COLO668 (cell line): ENCODE results near the gene GOLM1.

ENCODE experiments used
- DNase-seq: peaks from one replicate; lab custom pipeline; 2025; ENCODE audit not compliant: unreplicated experiment; lab: John Stamatoyannopoulos, UW

The GOLM1 gene

GRCh38 chr9:86046930-86047341, 52.4 kb downstream of the GOLM1 start:
- DNase-seq, result no peak

- DNase-seq, result no peak
These were observed 53.2 kb downstream of the GOLM1 start for GRCh38 chr9:86046071-86046636.

GRCh38 chr9:86045654-86046053, 53.7 kb downstream of the GOLM1 start:
- DNase-seq, result no peak

DNA sequence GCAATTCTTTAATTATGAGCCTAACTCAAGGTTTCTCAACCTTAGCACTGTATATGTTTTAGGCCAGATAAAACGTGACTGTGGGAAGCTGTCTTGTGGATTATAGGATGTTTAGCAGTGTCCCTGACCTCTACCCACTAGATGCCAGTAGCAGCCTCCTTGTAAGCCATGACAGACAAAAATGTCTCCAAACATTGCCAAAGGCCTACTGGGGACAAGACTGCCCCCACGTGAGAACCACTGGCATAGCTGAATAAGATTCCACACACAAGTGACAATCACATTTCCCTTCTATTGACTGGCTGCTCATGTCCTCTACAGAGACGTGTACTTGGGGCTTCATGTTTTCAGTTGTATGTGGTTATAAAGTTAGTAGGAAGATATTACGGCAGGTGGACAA, 55.4 kb downstream of the GOLM1 start:
- DNase-seq, result no peak

DNA sequence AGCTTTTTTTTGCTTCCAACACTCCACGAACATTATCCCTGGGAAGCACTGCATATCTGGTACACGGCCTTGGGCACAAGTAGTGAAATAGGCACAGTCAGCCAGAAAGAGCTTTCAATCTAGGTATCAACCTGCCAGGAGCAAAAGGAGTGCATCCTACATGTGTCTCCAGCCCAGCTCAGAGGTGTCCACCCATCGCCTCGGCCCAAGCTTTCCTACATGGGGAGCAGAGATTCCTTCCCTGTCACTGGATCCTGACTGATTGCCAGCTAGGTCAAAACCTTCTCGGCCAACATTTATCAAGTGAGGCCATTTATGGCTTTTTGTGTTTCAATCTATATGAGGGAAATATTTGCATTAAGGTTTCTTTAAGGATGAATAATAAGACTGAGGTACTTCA, 55.8 kb downstream of the GOLM1 start:
- no peak for DNase-seq

- DNase-seq, result no peak
These were observed 57.0 kb downstream of the GOLM1 start for GRCh38 chr9:86042199-86042978.

GRCh38 chr9:86041311-86041741, 58.0 kb downstream of the GOLM1 start:
- no peak for DNase-seq

DNA sequence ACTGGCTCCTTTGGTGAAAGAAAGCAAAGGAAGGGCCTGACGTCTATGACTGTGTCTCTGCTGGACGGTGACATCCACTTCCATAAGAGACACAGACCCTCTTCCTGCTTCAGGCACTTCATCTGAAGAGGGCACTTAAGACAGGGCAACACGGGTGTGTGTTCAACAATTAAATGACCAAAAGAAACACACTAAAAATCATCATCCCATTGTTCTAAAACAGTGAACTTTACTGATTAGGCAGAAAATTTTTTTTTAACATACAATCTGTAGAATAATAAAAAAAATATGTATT, 58.5 kb downstream of the GOLM1 start:
- DNase-seq, result no peak

GRCh38 chr9:86039991-86040860, 59.1 kb downstream of the GOLM1 start:
- DNase-seq, result no peak

DNA sequence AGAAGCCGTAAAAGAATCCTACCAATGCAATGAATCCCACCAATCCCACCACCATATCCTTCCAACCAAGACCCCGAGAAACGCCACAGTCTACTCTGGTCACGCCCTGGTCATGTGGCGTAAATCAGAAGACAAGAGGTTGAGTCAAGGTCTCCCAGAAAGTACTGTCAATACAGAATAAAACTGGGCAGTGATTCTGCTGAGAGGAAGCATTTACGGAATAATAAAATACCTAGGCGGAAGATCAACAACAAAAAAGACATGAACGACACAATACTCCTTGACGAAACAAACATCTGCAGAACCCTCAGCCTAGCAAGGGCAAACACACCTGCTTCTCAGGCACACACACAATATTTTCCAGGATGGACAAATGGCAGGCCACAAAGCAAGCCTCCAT, 62.8 kb downstream of the GOLM1 start:
- peak; percentile 48 for DNase-seq

DNA sequence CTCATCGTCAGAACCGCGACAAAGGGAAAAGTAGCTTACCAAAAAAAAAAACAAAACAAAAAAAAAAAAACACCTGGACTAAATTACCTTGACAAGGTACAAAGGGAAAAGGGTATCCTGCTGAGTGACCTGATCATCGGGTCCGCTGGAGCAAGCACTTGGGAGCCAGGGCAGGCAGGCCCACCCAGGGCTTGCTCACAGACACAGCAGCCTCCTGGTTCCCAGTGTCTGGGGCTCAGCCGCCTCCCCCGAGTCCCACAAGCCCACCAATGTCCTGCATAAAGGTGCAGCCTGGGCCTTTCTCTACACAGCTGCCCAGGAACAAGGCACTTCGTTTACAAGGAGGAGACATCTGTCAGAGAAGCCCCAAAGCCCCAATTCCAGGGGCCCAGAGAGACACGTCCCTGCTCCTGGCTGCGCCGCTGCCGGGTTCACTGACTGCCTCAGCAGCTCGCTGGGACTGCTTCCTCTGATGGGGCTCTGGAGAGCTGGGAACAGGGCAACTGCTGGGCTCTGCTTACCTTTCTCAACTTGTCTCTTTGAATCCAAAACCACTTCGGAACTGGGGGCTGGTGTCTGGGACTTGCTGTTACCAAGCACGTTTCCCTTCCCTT, 63.4 kb downstream of the GOLM1 start:
- DNase-seq, result no peak

GRCh38 chr9:86034863-86035734, 64.3 kb downstream of the GOLM1 start:
- DNase-seq, result peak; percentile 55

- DNase-seq, result no peak
These were observed 71.6 kb downstream of the GOLM1 start for GRCh38 chr9:86027767-86028166.

DNA sequence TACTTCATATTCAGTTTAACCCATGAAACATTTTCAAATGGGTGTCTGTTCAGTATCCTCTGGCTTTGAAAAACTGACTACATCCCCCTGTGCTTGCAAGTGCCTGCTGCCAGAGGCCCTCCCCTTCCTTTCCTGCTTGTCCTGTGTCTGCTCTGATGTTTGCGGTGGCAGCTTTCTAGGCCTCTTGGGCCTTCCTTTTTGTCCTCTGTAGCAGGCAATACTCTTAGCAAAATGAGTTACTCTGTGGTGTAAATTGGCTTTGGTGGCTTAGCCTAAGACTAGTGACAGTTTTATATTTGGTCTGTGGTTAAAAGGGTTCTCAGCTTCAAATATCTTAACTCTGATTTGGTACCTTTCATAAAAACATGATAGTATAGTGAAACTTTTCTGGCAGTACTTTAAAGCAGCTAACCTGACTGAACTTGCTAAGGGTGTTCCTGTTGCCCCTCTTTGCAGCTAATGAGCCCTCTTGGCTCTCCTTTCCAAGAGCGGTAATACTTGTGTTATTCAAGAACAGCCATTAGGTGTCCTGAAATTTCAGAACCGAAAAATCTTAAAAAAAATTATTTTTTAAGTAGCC, 76.6 kb downstream of the GOLM1 start:
- no peak for DNase-seq

GRCh38 chr9:86021166-86021565, 78.2 kb downstream of the GOLM1 start:
- DNase-seq, result no peak

- no peak for DNase-seq
These were observed 78.6 kb downstream of the GOLM1 start for GRCh38 chr9:86020731-86021130.

DNA sequence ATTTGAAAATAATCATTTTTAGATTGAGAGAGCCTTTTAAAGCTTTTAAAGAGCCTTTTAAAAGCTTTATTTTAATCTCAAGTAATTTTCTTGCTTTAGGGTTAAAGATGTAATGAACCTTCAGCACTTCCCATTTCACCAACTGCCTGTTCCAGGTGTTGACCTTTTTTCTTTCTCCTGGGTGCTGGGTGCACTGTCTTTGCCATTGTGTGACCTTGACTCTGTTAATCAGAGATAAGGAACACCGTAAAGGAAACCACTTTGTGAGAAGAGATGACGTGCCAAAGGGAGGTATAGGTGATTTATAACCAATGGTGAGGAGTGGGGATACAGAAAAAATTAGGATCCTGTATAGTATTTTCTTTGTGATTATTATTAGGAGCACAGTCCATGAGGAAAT, 90.2 kb downstream of the GOLM1 start:
- DNase-seq, result no peak

GRCh38 chr9:86005253-86005775, 94.0 kb downstream of the GOLM1 start:
- DNase-seq, result no peak

GRCh38 chr9:85995599-85995998, 103.8 kb downstream of the GOLM1 start:
- no peak for DNase-seq

DNA sequence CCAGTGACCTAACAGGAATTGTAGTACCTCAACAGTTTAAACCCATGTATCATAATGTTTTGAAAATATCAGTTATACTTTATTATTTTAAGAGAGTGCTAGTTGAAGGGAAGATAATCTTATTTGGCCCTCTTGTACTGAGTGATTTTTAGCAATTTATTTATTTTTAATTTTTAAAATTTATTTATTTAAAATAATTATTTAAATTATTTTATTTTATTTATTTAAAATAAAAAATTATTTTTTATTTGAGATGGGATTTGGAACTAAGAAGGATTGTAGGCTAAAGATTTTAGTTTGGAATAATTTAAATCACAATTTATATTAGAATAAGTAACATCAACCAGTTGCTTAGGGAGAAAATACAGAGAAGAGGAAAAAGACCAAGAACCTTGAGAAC, 104.3 kb downstream of the GOLM1 start:
- DNase-seq, result no peak
